ENCODE results near the gene CES3.

The CES3 gene

GRCh38 chr16:67014634-67015312, 53.7 kb downstream of the CES3 start:
- Mint-ChIP-seq H3K36me3 (ENCODE audit: low read depth) (no peaks in the 10 kb centered on the region), H3K4me3 (no peak overlapping the region), H3K4me1 (peaks cover 37% of the 10 kb centered on the region), H3K9me3 (no peaks in the 10 kb centered on the region), H3K27me3 (ENCODE audit: low read depth, poor library complexity) (peaks cover 45% of the 10 kb centered on the region), H3K27ac (no peak overlapping the region)
- TF ChIP-seq CTCF (IDR thresholded peaks at IDR 0.05): no peak
- DNase-seq: no peak

GRCh38 chr16:67015313-67015731, 54.3 kb downstream of the CES3 start:
- no peak overlapping the region for H3K27ac Mint-ChIP-seq
- peaks cover 45% of the 10 kb centered on the region for H3K27me3 Mint-ChIP-seq (ENCODE audit: low read depth, poor library complexity)
- no peak for TF ChIP-seq CTCF (IDR thresholded peaks at IDR 0.05)
- DNase-seq: no peak
- H3K4me1 Mint-ChIP-seq: peaks cover 37% of the 10 kb centered on the region
- H3K9me3 Mint-ChIP-seq: no peaks in the 10 kb centered on the region
- H3K36me3 Mint-ChIP-seq (ENCODE audit: low read depth): no peaks in the 10 kb centered on the region
- H3K4me3 Mint-ChIP-seq: no peak overlapping the region

GRCh38 chr16:67016143-67016542, 55.1 kb downstream of the CES3 start:
- Mint-ChIP-seq H3K4me1 (peaks cover 43% of the 10 kb centered on the region), H3K4me3 (no peak overlapping the region), H3K36me3 (ENCODE audit: low read depth) (no peaks in the 10 kb centered on the region), H3K27me3 (ENCODE audit: low read depth, poor library complexity) (peaks cover 37% of the 10 kb centered on the region), H3K27ac (no peak overlapping the region), H3K9me3 (no peaks in the 10 kb centered on the region)
- TF ChIP-seq CTCF (IDR thresholded peaks at IDR 0.05): no peak
- DNase-seq: no peak

- no peaks in the 10 kb centered on the region for H3K36me3 Mint-ChIP-seq (ENCODE audit: low read depth)
- no peak for DNase-seq
- no peak overlapping the region for H3K27ac Mint-ChIP-seq
- H3K4me1 Mint-ChIP-seq: peaks cover 45% of the 10 kb centered on the region
- no peaks in the 10 kb centered on the region for H3K9me3 Mint-ChIP-seq
- no peak for TF ChIP-seq CTCF (IDR thresholded peaks at IDR 0.05)
- no peak overlapping the region for H3K4me3 Mint-ChIP-seq
- H3K27me3 Mint-ChIP-seq (ENCODE audit: low read depth, poor library complexity): peaks cover 34% of the 10 kb centered on the region
Observed at GRCh38 chr16:67016681-67017420, 55.8 kb downstream of the CES3 start.

GRCh38 chr16:67017421-67017750, 56.3 kb downstream of the CES3 start:
- H3K27ac Mint-ChIP-seq: no peak overlapping the region
- peaks cover 45% of the 10 kb centered on the region for H3K4me1 Mint-ChIP-seq
- TF ChIP-seq CTCF (IDR thresholded peaks at IDR 0.05): no peak
- H3K9me3 Mint-ChIP-seq: no peaks in the 10 kb centered on the region
- H3K4me3 Mint-ChIP-seq: no peak overlapping the region
- H3K27me3 Mint-ChIP-seq (ENCODE audit: low read depth, poor library complexity): peaks cover 29% of the 10 kb centered on the region
- DNase-seq: no peak
- no peaks in the 10 kb centered on the region for H3K36me3 Mint-ChIP-seq (ENCODE audit: low read depth)

Data from nephron progenitor cell (in vitro differentiated cells).